ENCODE results near the gene KCNQ1. TPM values are rescaled to one million over a fixed set of nuclear protein-coding genes. Genes with fewer than 3 reads are reported as not detected.
A peak's percentile ranks its signal among the peaks of the same experiment; 100 is the strongest.

Gene KCNQ1
- total RNA-seq, 1 experiment from 2014 or later = 2.3 TPM

GRCh38 chr11:2575591-2576051, 130.8 kb downstream of the KCNQ1 start:
- H3T11ph ChIP-seq (ENCODE audit: low read length) = no peak overlapping the region
- no peak overlapping the region for H3K56ac ChIP-seq (ENCODE audit: insufficient read length, low read depth, low read length)
- no peak overlapping the region; a peak in 1 of 7 replicates for H3K27ac Mint-ChIP-seq
- no peak overlapping the region for H2AK5ac ChIP-seq (ENCODE audit: insufficient read length, low read length)
- H4K5ac ChIP-seq (ENCODE audit: insufficient read length, low read depth, low read length) = no peak overlapping the region
- H3K27me3 Mint-ChIP-seq (ENCODE audit: low read depth) = peaks cover 69% of the 10 kb centered on the region
- no peaks in the 10 kb centered on the region for H3K23me2 ChIP-seq (ENCODE audit: insufficient read length, low read depth, low read length, poor library complexity, severe bottlenecking)
- no peak overlapping the region for H2BK15ac ChIP-seq (ENCODE audit: low read depth, low read length)
- no peak overlapping the region for H3K9ac ChIP-seq (ENCODE audit: extremely low read depth, insufficient read length, low read length)
- no peak overlapping the region for H3K27ac ChIP-seq (ENCODE audit: insufficient read length, low read depth, low read length)
- H2BK120ac ChIP-seq (ENCODE audit: low read depth, low read length, poor library complexity, severe bottlenecking) = no peak overlapping the region
- no peak overlapping the region for H2AFZ ChIP-seq (ENCODE audit: low read length)
- H3K9me3 ChIP-seq (ENCODE audit: control insufficient read depth, low read depth, low read length) = no peaks in the 10 kb centered on the region
- no peaks in the 10 kb centered on the region; the same call in 1 of the 2 replicates for H3K27me3 ChIP-seq (ENCODE audit: insufficient read depth, low read length)
- no peak overlapping the region for H4K91ac ChIP-seq (ENCODE audit: insufficient read length, low read depth, low read length)
- H3K14ac ChIP-seq (ENCODE audit: insufficient read depth, low read length) = no peak overlapping the region
- peak; percentile 18 for DNase-seq
- no peaks in the 10 kb centered on the region for H4K20me1 ChIP-seq (ENCODE audit: control insufficient read depth, insufficient read depth, insufficient read length)
- no peak overlapping the region for H4K8ac ChIP-seq (replicated peaks; ENCODE audit: insufficient read length, low read depth, low read length)
- no peaks in the 10 kb centered on the region for H3K79me2 ChIP-seq (ENCODE audit: insufficient read depth, low read length)
- no peak overlapping the region for H3K4ac ChIP-seq (ENCODE audit: low read depth, low read length)
- H2BK12ac ChIP-seq (ENCODE audit: insufficient read length, low read depth, low read length) = no peak overlapping the region
- no peak overlapping the region for H2BK5ac ChIP-seq (ENCODE audit: insufficient read length, low read length)
- no peak overlapping the region for H3K18ac ChIP-seq (ENCODE audit: insufficient read length, low read depth, low read length)
- TF ChIP-seq CTCF (conservative IDR thresholded peaks at IDR 0.05) = no peak
- no peak overlapping the region for H3K4me2 ChIP-seq (ENCODE audit: insufficient read depth, insufficient read length, low read length)
- no peaks in the 10 kb centered on the region for H3K36me3 Mint-ChIP-seq (ENCODE audit: insufficient read depth in 1 of 3, low read depth in 3 of 3)
- no CpG with 5 or more reads among the region's 17 CpGs for WGBS (ENCODE audit: extremely low coverage, insufficient read length, low lambda C conversion rate)
- no peak overlapping the region for H3K4me3 Mint-ChIP-seq
- no peaks in the 10 kb centered on the region for H3K4me1 ChIP-seq (ENCODE audit: insufficient read depth, low read length)
- peaks cover 2 to 7% of the 10 kb centered on the region in 2 experiments; a peak in 2 of 4 replicates for H3K4me1 Mint-ChIP-seq
- no peaks in the 10 kb centered on the region for H3K9me3 Mint-ChIP-seq
- H2BK20ac ChIP-seq (ENCODE audit: low read depth, low read length, poor library complexity, severe bottlenecking) = no peak overlapping the region
- no peaks in the 10 kb centered on the region for H3K79me1 ChIP-seq (ENCODE audit: insufficient read depth, low read depth, low read length, poor library complexity, severe bottlenecking)
- H3K23ac ChIP-seq (ENCODE audit: insufficient read length, low read depth, low read length) = no peak overlapping the region

All from H9 (cell line).